Measurements from ENCODE around the gene CREBRF.

DNA sequence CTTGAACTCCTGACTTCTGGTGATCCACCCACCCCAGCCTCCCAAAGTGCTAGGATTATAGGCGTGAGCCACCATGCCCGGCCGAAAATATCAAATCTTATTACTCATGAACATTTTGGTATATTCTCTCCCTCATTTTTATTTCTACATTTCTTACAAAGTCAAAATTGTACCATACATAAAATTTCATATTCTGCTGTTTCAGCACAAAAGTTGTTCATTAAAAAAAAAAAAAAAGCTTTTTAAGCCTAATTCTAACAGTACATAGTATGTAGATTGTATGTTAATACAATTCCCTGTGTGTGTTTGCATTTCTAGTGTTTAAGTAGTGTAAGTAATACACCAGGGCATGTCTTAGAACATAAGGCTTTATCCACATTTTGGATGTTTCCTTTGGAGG lies 103.1 kb downstream of the CREBRF start:
- TF ChIP-seq EZH2 (IDR thresholded peaks at IDR 0.05; ENCODE audit: borderline replicate concordance, low read length), result no peak
- TF ChIP-seq, protein P1, sequence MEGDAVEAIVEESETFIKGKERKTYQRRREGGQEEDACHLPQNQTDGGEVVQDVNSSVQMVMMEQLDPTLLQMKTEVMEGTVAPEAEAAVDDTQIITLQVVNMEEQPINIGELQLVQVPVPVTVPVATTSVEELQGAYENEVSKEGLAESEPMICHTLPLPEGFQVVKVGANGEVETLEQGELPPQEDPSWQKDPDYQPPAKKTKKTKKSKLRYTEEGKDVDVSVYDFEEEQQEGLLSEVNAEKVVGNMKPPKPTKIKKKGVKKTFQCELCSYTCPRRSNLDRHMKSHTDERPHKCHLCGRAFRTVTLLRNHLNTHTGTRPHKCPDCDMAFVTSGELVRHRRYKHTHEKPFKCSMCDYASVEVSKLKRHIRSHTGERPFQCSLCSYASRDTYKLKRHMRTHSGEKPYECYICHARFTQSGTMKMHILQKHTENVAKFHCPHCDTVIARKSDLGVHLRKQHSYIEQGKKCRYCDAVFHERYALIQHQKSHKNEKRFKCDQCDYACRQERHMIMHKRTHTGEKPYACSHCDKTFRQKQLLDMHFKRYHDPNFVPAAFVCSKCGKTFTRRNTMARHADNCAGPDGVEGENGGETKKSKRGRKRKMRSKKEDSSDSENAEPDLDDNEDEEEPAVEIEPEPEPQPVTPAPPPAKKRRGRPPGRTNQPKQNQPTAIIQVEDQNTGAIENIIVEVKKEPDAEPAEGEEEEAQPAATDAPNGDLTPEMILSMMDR (conservative IDR thresholded peaks at IDR 0.05 in 1 of 2, IDR thresholded peaks at IDR 0.05 in 1 of 2; ENCODE audit: extremely low read depth in 1 of 2, insufficient read depth in 1 of 2, low read depth in 1 of 2, low read length in 2 of 2), result no peak
